Tibial nerve (tissue), 4 donors: Measurements from ENCODE around the gene TGFA.

Source experiments
- EP300 ChIP-seq, 2 donors: sonication (generic); formaldehyde crosslinking; IDR thresholded peaks; one replicate each; pipeline ENCODE4 v1.6.1; 2017; ENCODE audit warnings: antibody characterized with exemption in 2 of 2, mild to moderate bottlenecking in 1 of 2
- POLR2A ChIP-seq, 2 donors: fragments of 450-650 bp; IDR thresholded peaks; one replicate each; pipeline ENCODE4 v1.6.1; 2017; ENCODE audit warnings: antibody characterized with exemption in 2 of 2, mild to moderate bottlenecking in 2 of 2, moderate library complexity in 2 of 2
- TF ChIP-seq, protein P1 (sequence below), 5 experiments: fragments of 200-600 bp in 3 of 5; fragments of 450-650 bp in 2 of 5; sonication (generic) in 3 of 5; IDR thresholded peaks; one replicate each; pipeline ENCODE4 v1.5.1; 2016 to 2019; ENCODE audit warnings: antibody characterized with exemption in 5 of 5, mild to moderate bottlenecking in 3 of 5, moderate library complexity in 2 of 5

DNA sequence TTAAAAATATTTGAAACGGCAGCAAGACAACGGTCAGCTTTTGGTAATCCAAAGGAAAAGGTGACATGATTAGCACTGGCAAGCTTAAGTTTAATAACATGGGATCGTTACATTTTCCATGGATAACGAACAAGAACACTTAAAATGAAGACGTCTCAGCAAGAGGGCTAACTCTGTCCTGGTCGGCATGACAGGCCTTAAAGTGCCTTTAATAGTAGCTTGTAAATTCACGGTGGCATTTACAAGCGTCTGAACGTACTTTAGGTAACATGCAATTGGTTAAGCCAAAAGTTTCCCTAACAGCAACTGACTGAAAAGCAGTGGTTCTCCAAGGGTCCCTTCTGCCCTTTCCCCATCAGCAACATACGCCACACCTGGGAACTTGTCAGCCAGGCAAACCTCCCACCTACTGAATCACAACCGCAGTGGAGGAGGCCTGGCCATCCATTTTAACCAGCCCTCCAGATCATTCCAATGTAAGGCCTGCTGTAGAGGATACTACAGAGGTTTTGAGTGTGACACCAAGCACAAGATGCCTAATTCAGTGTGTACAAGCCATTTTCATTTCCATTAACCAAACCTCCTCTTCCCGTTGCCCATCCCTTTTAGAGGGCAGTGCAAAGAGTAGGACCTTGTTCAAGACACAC is 4.4 kb downstream of the TGFA start:
- TF ChIP-seq POLR2A (IDR thresholded peaks at IDR 0.05) (no peak), EP300 (IDR thresholded peaks at IDR 0.05) (no peak)
- TF ChIP-seq, protein P1, sequence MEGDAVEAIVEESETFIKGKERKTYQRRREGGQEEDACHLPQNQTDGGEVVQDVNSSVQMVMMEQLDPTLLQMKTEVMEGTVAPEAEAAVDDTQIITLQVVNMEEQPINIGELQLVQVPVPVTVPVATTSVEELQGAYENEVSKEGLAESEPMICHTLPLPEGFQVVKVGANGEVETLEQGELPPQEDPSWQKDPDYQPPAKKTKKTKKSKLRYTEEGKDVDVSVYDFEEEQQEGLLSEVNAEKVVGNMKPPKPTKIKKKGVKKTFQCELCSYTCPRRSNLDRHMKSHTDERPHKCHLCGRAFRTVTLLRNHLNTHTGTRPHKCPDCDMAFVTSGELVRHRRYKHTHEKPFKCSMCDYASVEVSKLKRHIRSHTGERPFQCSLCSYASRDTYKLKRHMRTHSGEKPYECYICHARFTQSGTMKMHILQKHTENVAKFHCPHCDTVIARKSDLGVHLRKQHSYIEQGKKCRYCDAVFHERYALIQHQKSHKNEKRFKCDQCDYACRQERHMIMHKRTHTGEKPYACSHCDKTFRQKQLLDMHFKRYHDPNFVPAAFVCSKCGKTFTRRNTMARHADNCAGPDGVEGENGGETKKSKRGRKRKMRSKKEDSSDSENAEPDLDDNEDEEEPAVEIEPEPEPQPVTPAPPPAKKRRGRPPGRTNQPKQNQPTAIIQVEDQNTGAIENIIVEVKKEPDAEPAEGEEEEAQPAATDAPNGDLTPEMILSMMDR (IDR thresholded peaks at IDR 0.05), result no peak
